Skin epidermis (tissue), 12 donors: ENCODE results near the gene CNTNAP2.

Source experiments
- H3K27ac ChIP-seq, 21 experiments: fragments of 200-600 bp; sonication (generic) in 11 of 21; one replicate each; pipeline ENCODE4 v1.5.0; 2020; ENCODE audit warnings: mild to moderate bottlenecking in 3 of 21, inconsistent platforms in 2 of 21, moderate library complexity in 2 of 21
- H3K4me3 ChIP-seq, 7 experiments: fragments of 200-600 bp; sonication (generic) in 2 of 7; one replicate each; pipeline ENCODE4 v1.5.0; 2020; ENCODE audit warnings: inconsistent platforms in 2 of 7, mild to moderate bottlenecking in 2 of 7, moderate library complexity in 1 of 7

CNTNAP2 gene

GRCh38 chr7:146528581-146528980 is 412.0 kb downstream of the CNTNAP2 start:
- no peak overlapping the region for H3K4me3 ChIP-seq
- no peak overlapping the region for H3K27ac ChIP-seq

GRCh38 chr7:146539836-146540235 is 423.2 kb downstream of the CNTNAP2 start:
- no peak overlapping the region for H3K4me3 ChIP-seq
- H3K27ac ChIP-seq = no peak overlapping the region

GRCh38 chr7:146542101-146542500 is 425.5 kb downstream of the CNTNAP2 start:
- Histone ChIP-seq H3K27ac (no peak overlapping the region), H3K4me3 (no peak overlapping the region)

GRCh38 chr7:146544748-146545147 is 428.1 kb downstream of the CNTNAP2 start:
- Histone ChIP-seq H3K4me3 (no peak overlapping the region), H3K27ac (no peak overlapping the region)

- no peak overlapping the region for H3K4me3 ChIP-seq
- no peak overlapping the region for H3K27ac ChIP-seq
Observed at GRCh38 chr7:146548816-146549215, 432.2 kb downstream of the CNTNAP2 start.

- no peak overlapping the region for H3K4me3 ChIP-seq
- H3K27ac ChIP-seq = no peak overlapping the region
Observed at GRCh38 chr7:146554556-146554955, 438.0 kb downstream of the CNTNAP2 start.

- Histone ChIP-seq H3K4me3 (no peak overlapping the region), H3K27ac (no peak overlapping the region)
Observed at GRCh38 chr7:146557971-146558469, 441.4 kb downstream of the CNTNAP2 start.

GRCh38 chr7:146565872-146566271 is 449.3 kb downstream of the CNTNAP2 start:
- Histone ChIP-seq H3K4me3 (no peak overlapping the region), H3K27ac (no peak overlapping the region)

GRCh38 chr7:146575903-146576302 is 459.3 kb downstream of the CNTNAP2 start:
- no peak overlapping the region for H3K27ac ChIP-seq
- no peak overlapping the region for H3K4me3 ChIP-seq

GRCh38 chr7:146591976-146592375 is 475.4 kb downstream of the CNTNAP2 start:
- no peak overlapping the region for H3K27ac ChIP-seq
- no peak overlapping the region for H3K4me3 ChIP-seq

GRCh38 chr7:146606628-146607027 is 490.0 kb downstream of the CNTNAP2 start:
- Histone ChIP-seq H3K27ac (no peak overlapping the region), H3K4me3 (no peak overlapping the region)

GRCh38 chr7:146619641-146620040 is 503.0 kb downstream of the CNTNAP2 start:
- no peak overlapping the region for H3K27ac ChIP-seq
- no peak overlapping the region for H3K4me3 ChIP-seq

GRCh38 chr7:146626912-146627311 is 510.3 kb downstream of the CNTNAP2 start:
- no peak overlapping the region for H3K27ac ChIP-seq
- H3K4me3 ChIP-seq = no peak overlapping the region

- no peak overlapping the region for H3K4me3 ChIP-seq
- H3K27ac ChIP-seq = no peak overlapping the region
Observed at GRCh38 chr7:146635205-146636032, 518.8 kb downstream of the CNTNAP2 start.

GRCh38 chr7:146636033-146636356 is 519.4 kb downstream of the CNTNAP2 start:
- H3K4me3 ChIP-seq = no peak overlapping the region
- H3K27ac ChIP-seq = no peak overlapping the region

- H3K27ac ChIP-seq = no peak overlapping the region
- H3K4me3 ChIP-seq = no peak overlapping the region
Observed at GRCh38 chr7:146636581-146636980, 520.0 kb downstream of the CNTNAP2 start.

- H3K27ac ChIP-seq = no peak overlapping the region
- no peak overlapping the region for H3K4me3 ChIP-seq
Observed at GRCh38 chr7:146639291-146639690, 522.7 kb downstream of the CNTNAP2 start.

- Histone ChIP-seq H3K27ac (no peak overlapping the region), H3K4me3 (no peak overlapping the region)
Observed at GRCh38 chr7:146641491-146641890, 524.9 kb downstream of the CNTNAP2 start.

- Histone ChIP-seq H3K4me3 (no peak overlapping the region), H3K27ac (no peak overlapping the region)
Observed at GRCh38 chr7:146645383-146645976, 528.9 kb downstream of the CNTNAP2 start.

GRCh38 chr7:146647445-146647844 is 530.8 kb downstream of the CNTNAP2 start:
- no peak overlapping the region for H3K27ac ChIP-seq
- H3K4me3 ChIP-seq = no peak overlapping the region

- no peak overlapping the region for H3K4me3 ChIP-seq
- H3K27ac ChIP-seq = no peak overlapping the region
Observed at GRCh38 chr7:146652176-146652575, 535.6 kb downstream of the CNTNAP2 start.
